Measurements from ENCODE around the gene FNDC3B. TPM values are rescaled to one million over a fixed set of nuclear protein-coding genes. Genes with fewer than 3 reads are reported as not detected.

The FNDC3B gene
- polyA plus RNA-seq, 2 of the 4 experiments (the other 2 are of a cell fraction), result 29.5 to 33.6 TPM

GRCh38 chr3:172185907-172186306, 146.5 kb downstream of the FNDC3B start:
- no peak for ATAC-seq
- H3K27ac ChIP-seq, result 0 out of 6 replicates have a peak overlapping the region, but pooled peaks of 1 of the 2 experiments have one; percentile 19
- CTCF ChIA-PET, result interaction anchor here (1.8 to 2.8 kb wide), 2 partner anchors 9 to 16 kb away, joined by 5 to 10 read pairs; no protein-coding TSS in a partner anchor
- WGBS (ENCODE audit: missing lambda C conversion rate), result 83% methylated on average over 2 of the region's 2 CpGs
- H3K9me3 ChIP-seq, result no peaks in the 10 kb centered on the region
- no peak for TF ChIP-seq SREBF2 (IDR thresholded peaks at IDR 0.05)
- TF ChIP-seq HDAC2 (IDR thresholded peaks at IDR 0.05), result no peak
- TF ChIP-seq ESRRA (IDR thresholded peaks at IDR 0.05; ENCODE audit: borderline replicate concordance, low read length), result no peak
- TF ChIP-seq ZFP36 (IDR thresholded peaks at IDR 0.05; ENCODE audit: borderline replicate concordance, partially characterized antibody), result no peak
- TF ChIP-seq CEBPB (IDR thresholded peaks at IDR 0.05), result no peak
- no peak for TF ChIP-seq HEYL (CRISPR knock-in tag; IDR thresholded peaks at IDR 0.05)
- TF ChIP-seq PBX3 (IDR thresholded peaks at IDR 0.05), result no peak
- TF ChIP-seq ATOH8 (CRISPR knock-in tag; IDR thresholded peaks at IDR 0.05; ENCODE audit: low read depth), result no peak
- TF ChIP-seq EHF (CRISPR knock-in tag; IDR thresholded peaks at IDR 0.05), result no peak
- TF ChIP-seq RNF2 (IDR thresholded peaks at IDR 0.05; ENCODE audit: borderline replicate concordance, low read depth), result no peak
- no peak for TF ChIP-seq JUN (IDR thresholded peaks at IDR 0.05)
- TF ChIP-seq POLR2AphosphoS2 (conservative IDR thresholded peaks at IDR 0.05; ENCODE audit: low read length), result no peak
- TF ChIP-seq SMC3 (IDR thresholded peaks at IDR 0.05), result no peak
- no peak for TF ChIP-seq EP300 (IDR thresholded peaks at IDR 0.05)
- TF ChIP-seq FOSL2 (IDR thresholded peaks at IDR 0.05), result no peak
- no peak for TF ChIP-seq FOSL2 (CRISPR knock-in tag; IDR thresholded peaks at IDR 0.05)
- TF ChIP-seq E2F6 (IDR thresholded peaks at IDR 0.05; ENCODE audit: borderline replicate concordance, low read depth), result no peak
- no peak for FAIRE-seq
- POLR2A ChIA-PET, result no interaction called here
- no peak overlapping the region for H3K4me2 ChIP-seq
- peaks cover 62% of the 10 kb centered on the region for H3K4me1 ChIP-seq
- DNase-seq (ENCODE audit: low read depth in 1 of 2, low spot score in 1 of 2), result no peak
- H3K4me3 ChIP-seq, result no peak overlapping the region

GRCh38 chr3:172186607-172187006, 147.2 kb downstream of the FNDC3B start:
- FAIRE-seq (no peak), DNase-seq (ENCODE audit: low read depth in 1 of 2, low spot score in 1 of 2) (no peak), ATAC-seq (no peak)
- TF ChIP-seq HEYL (CRISPR knock-in tag; IDR thresholded peaks at IDR 0.05), result no peak
- TF ChIP-seq POLR2AphosphoS2 (conservative IDR thresholded peaks at IDR 0.05; ENCODE audit: low read length), result no peak
- ChIA-PET POLR2A (no interaction called here), CTCF (interaction anchor here (1.8 to 2.8 kb wide), 2 partner anchors 10 to 17 kb away, joined by 5 to 10 read pairs; no protein-coding TSS in a partner anchor)
- Histone ChIP-seq H3K4me3 (no peak overlapping the region), H3K9me3 (no peaks in the 10 kb centered on the region), H3K4me1 (peaks cover 60% of the 10 kb centered on the region), H3K4me2 (no peak overlapping the region), H3K27ac (no peak overlapping the region)
- 92% methylated on average over 4 of the region's 4 CpGs for WGBS (ENCODE audit: missing lambda C conversion rate)

- H3K4me1 ChIP-seq, result peaks cover 60% of the 10 kb centered on the region
- no peak for ATAC-seq
- no peak overlapping the region for H3K4me3 ChIP-seq
- CTCF ChIA-PET, result interaction anchor here (1.8 to 2.8 kb wide), 2 partner anchors 10 to 18 kb away, joined by 5 to 10 read pairs; no protein-coding TSS in a partner anchor
- H3K9me3 ChIP-seq, result no peaks in the 10 kb centered on the region
- POLR2A ChIA-PET, result no interaction called here
- no peak for TF ChIP-seq ZNF302 (CRISPR knock-in tag; IDR thresholded peaks at IDR 0.05)
- no peak for TF ChIP-seq NFE2L2 (conservative IDR thresholded peaks at IDR 0.05; ENCODE audit: low read length)
- TF ChIP-seq ESRRA (IDR thresholded peaks at IDR 0.05; ENCODE audit: borderline replicate concordance, low read length), result no peak
- no peak for TF ChIP-seq HOXB5 (CRISPR knock-in tag; IDR thresholded peaks at IDR 0.05)
- no peak for TF ChIP-seq CHD4 (IDR thresholded peaks at IDR 0.05; ENCODE audit: borderline replicate concordance)
- no peak for TF ChIP-seq ATOH8 (CRISPR knock-in tag; IDR thresholded peaks at IDR 0.05; ENCODE audit: low read depth)
- FAIRE-seq, result no peak
- no peak overlapping the region for H3K4me2 ChIP-seq
- no peak overlapping the region for H3K27ac ChIP-seq
- WGBS (ENCODE audit: missing lambda C conversion rate), result 97% methylated on average over 6 of the region's 6 CpGs
- DNase-seq (ENCODE audit: low read depth in 1 of 2, low spot score in 1 of 2), result no peak
Measured at GRCh38 chr3:172187511-172187910, 148.1 kb downstream of the FNDC3B start.

Data from A549 (cell line).